Stimulated activated memory B cell treated with anti-CD40 and anti-IgM and Interleukin-4, amounts not matched to agents 10 μg/mL and 1 μg/mL and 100 μg/mL, for 72 hours (primary cell): ENCODE data around the gene SMIM14.
"Not testable (repeated sequence)": the region's sequence is repeated elsewhere in the genome, so short reads cannot be mapped to it uniquely, and the experiment has no call there.

ENCODE experiments used
- ATAC-seq: fragments of 150-1000 bp; cut with Tn5 transposase; 2 replicates; pipeline ENCODE4 v1.10.0; 2021
- H3K27ac Mint-ChIP-seq: one replicate; pipeline ENCODE4 v1.8.0; 2022; ENCODE audit warnings: mild to moderate bottlenecking, mixed read lengths
- H3K27me3 Mint-ChIP-seq: one replicate; pipeline ENCODE4 v1.8.0; 2022; ENCODE audit warnings: mixed read lengths
- H3K36me3 Mint-ChIP-seq: one replicate; pipeline ENCODE4 v1.8.0; 2022; ENCODE audit warnings: mixed read lengths
- H3K4me1 Mint-ChIP-seq: one replicate; pipeline ENCODE4 v1.8.0; 2022; ENCODE audit warnings: mixed read lengths
- H3K4me3 Mint-ChIP-seq: one replicate; pipeline ENCODE4 v1.8.0; 2022; ENCODE audit warnings: mild to moderate bottlenecking, moderate library complexity, mixed read lengths
- H3K9me3 Mint-ChIP-seq: one replicate; pipeline ENCODE4 v1.8.0; 2022; ENCODE audit warnings: mixed read lengths

The SMIM14 gene

DNA sequence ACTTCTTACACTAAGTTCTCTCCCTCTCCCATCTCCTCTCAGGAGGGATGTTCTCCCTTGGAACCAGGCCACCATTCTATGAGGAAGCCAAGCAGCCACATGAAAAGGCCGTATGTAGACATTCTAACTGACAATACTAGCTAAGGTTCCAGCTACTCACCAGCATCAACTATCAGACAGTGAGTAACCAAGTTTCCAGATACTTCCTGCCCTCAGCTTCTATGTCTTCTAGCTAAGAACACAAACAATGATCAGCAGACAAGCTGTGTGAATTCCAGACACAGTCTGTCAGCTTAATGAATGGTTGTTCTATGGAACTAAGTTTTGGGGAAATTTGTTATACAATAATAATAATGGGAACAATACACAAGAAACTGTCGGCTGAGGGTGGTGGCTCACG is 50.8 kb downstream of the SMIM14 start:
- Mint-ChIP-seq H3K36me3 (peaks cover 21% of the 10 kb centered on the region), H3K4me1 (peaks cover 16% of the 10 kb centered on the region), H3K27me3 (no peaks in the 10 kb centered on the region), H3K4me3 (no peak overlapping the region), H3K9me3 (peaks cover 5% of the 10 kb centered on the region), H3K27ac (no peak overlapping the region)
- ATAC-seq: no peak

DNA sequence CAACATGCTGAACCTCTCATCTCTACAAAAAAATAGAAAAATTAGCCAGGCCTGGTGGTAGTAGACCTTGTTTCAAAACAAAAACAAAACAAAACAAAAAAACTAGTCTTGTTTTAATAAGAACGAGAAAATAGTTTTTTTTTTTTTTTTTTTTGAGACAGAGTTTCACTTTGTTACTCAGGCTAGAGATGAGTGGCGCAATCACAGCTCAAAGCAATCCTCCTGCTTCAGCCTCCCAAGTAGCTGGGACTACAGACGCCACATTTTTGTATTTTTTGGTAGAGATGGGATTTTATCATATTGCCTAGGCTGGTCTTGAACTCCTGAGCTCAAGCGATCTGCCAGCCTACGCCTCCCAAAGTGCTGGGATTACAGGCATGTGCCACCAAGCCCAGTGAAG is 63.7 kb downstream of the SMIM14 start:
- Mint-ChIP-seq H3K9me3 (no peaks in the 10 kb centered on the region), H3K4me3 (no peak overlapping the region), H3K27me3 (no peaks in the 10 kb centered on the region), H3K27ac (peak overlapping the region; percentile 24), H3K36me3 (peaks cover 11% of the 10 kb centered on the region), H3K4me1 (peaks cover 18% of the 10 kb centered on the region)
- no peak for ATAC-seq

DNA sequence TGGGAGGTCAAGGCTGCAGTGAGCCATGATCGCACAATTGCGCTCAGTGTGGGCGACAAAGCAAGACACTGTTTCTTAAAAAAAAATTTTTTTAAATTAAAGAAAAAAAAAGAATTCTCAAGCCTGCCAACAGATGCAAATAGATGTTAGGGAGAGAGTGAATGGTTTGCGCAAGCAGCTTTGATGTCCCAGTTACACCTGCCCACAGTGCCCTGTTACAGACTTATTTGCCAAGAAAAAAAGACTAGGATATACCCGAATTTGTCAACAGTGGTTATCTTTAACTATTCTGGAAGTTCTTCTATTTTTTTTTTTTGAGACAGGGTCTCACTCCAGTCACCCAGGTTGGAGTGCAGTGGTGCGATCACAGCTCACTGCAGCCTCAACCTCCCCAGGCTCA is 67.2 kb downstream of the SMIM14 start:
- H3K4me1 Mint-ChIP-seq: peaks cover 29% of the 10 kb centered on the region
- H3K27me3 Mint-ChIP-seq: no peaks in the 10 kb centered on the region
- H3K9me3 Mint-ChIP-seq: no peaks in the 10 kb centered on the region
- H3K27ac Mint-ChIP-seq: no peak overlapping the region
- H3K36me3 Mint-ChIP-seq: peaks cover under 1% of the 10 kb centered on the region
- ATAC-seq: no peak
- H3K4me3 Mint-ChIP-seq: no peak overlapping the region

DNA sequence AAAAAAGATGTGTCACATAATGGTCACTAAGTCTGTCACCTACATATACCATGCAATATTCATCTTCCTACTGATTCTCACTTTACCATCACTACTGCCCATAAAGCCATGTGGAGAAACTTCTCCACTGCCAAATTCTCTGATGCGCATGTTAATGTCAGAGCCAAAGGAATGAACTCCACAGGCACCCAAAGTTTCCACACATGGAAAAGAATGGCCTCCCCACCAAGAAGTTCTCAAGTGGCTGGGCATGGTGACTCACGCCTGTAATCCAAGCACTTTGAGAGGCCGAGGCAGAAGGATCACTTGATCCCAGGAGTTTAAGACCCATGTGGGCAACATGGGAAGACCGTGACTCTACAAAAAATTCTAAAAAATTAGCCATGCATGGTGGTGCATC is 67.6 kb downstream of the SMIM14 start:
- Mint-ChIP-seq H3K27ac (no peak overlapping the region), H3K4me3 (no peak overlapping the region)

DNA sequence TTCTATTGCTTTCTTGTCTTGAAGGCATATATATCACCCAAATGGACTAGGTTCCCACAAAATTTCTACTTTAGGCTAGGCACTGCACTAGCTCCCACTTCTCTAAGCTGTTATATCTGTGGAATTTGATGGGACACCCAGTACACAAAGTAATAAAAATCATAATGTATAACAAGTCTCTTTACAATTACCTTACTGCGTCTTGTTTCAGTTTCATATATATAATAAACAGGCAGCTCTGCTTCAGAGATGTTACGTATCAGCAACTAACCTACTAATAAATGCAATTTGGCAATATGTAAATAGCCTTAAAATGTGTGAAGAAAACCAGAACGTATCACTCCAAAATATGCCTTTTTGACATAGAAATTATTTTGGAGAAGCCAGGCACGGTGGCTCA is 69.5 kb downstream of the SMIM14 start:
- H3K4me3 Mint-ChIP-seq: peak overlapping the region; percentile 78
- no peaks in the 10 kb centered on the region for H3K27me3 Mint-ChIP-seq
- peaks cover 35% of the 10 kb centered on the region for H3K4me1 Mint-ChIP-seq
- peaks cover 5% of the 10 kb centered on the region for H3K9me3 Mint-ChIP-seq
- H3K36me3 Mint-ChIP-seq: peaks cover 20% of the 10 kb centered on the region
- no peak for ATAC-seq
- H3K27ac Mint-ChIP-seq: peak overlapping the region; percentile 79

More for the DNA sequence above, 67.6 kb downstream of the SMIM14 start:
- no peak for ATAC-seq
- Mint-ChIP-seq H3K4me1 (peaks cover 29% of the 10 kb centered on the region), H3K9me3 (peaks cover 3% of the 10 kb centered on the region), H3K27me3 (no peaks in the 10 kb centered on the region), H3K36me3 (peaks cover 5% of the 10 kb centered on the region)

DNA sequence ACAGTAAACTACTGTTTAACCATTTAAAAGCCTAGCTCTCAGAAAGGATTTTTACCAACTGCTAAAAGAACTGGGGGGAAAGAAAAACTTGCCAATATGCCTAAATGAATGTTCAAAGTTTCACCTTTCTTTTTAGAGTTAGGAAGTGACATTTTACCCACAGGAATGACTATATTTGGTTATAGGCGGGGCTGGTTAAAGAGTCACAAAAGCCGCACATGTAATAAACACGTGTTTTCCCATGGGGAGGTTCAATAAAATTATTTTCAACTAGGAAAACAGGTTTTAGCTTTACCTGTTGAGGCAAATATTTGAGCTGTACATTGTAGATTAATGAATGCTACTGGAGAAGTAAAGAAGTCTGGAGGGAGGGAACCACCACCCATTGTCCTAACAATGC is 69.9 kb downstream of the SMIM14 start:
- peak overlapping the region; percentile 79 for H3K27ac Mint-ChIP-seq
- H3K4me1 Mint-ChIP-seq: peaks cover 36% of the 10 kb centered on the region
- peaks cover 5% of the 10 kb centered on the region for H3K9me3 Mint-ChIP-seq
- no peaks in the 10 kb centered on the region for H3K27me3 Mint-ChIP-seq
- ATAC-seq: peak; percentile 66
- peak overlapping the region; percentile 78 for H3K4me3 Mint-ChIP-seq
- H3K36me3 Mint-ChIP-seq: peaks cover 23% of the 10 kb centered on the region

DNA sequence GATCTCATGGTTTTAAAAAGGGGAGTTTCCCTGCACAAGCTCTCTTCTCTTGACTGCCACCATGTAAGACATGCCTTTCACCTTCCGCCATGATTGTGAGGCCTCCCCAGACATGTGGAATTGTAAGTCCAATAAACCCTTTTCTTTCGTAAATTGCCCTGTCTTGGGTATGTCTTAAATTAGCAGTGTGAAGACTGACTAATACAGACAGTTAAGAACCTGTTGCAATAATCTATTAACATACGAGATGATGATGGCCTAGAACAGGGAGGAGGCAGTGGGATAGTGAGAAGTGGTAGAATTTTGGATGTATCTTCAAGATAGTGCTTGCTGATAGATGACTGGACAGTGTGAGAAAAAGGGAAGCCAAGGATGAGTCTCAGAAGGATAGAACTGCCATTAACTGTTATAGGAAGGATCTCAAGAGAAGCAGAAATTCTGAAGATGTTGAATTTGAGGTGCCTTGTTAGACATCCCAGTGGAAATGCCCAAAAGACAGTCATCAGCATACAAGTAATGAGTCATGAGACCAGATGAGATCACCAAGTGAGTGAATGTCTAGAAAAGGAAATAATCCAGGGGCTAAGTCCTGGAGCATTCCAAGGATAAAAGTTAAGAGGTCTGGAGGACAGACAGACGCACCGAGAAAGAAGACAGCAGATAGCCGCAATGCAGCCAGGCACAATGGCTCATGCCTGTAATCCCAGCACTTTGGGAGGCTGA is 72.6 kb downstream of the SMIM14 start:
- H3K27ac Mint-ChIP-seq: no peak overlapping the region
- H3K27me3 Mint-ChIP-seq: no peaks in the 10 kb centered on the region
- ATAC-seq: no peak
- peaks cover 5% of the 10 kb centered on the region for H3K9me3 Mint-ChIP-seq
- peaks cover 35% of the 10 kb centered on the region for H3K4me1 Mint-ChIP-seq
- H3K36me3 Mint-ChIP-seq: peaks cover 34% of the 10 kb centered on the region
- H3K4me3 Mint-ChIP-seq: no peak overlapping the region

DNA sequence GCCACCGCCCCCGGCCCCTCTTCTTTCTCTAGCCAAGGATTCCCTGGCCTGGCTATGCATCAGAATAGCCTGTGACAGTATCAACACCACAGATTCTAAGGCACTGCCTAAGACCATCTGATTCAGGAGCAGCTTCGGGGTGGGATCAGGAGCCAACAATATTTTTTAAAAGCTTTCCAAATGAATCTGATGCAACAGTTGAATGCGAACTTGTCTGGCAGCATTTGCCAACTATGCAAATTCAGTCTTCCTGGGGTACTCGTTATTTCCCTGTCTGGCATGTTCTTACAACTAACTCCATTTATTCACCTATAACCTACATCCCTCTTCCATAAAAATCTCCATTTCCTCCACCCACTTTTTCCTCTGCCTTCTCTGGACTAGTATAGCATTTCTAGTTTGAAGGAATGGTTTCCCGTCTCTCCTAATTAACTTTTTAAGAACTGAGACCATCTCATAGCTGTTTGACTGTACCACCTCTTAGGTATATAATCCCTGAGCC is 75.3 kb downstream of the SMIM14 start:
- Mint-ChIP-seq H3K9me3 (peaks cover 5% of the 10 kb centered on the region), H3K4me3 (no peak overlapping the region), H3K36me3 (peaks cover 43% of the 10 kb centered on the region), H3K27me3 (no peaks in the 10 kb centered on the region), H3K27ac (peak overlapping the region; percentile 59), H3K4me1 (peaks cover 26% of the 10 kb centered on the region)
- no peak for ATAC-seq

DNA sequence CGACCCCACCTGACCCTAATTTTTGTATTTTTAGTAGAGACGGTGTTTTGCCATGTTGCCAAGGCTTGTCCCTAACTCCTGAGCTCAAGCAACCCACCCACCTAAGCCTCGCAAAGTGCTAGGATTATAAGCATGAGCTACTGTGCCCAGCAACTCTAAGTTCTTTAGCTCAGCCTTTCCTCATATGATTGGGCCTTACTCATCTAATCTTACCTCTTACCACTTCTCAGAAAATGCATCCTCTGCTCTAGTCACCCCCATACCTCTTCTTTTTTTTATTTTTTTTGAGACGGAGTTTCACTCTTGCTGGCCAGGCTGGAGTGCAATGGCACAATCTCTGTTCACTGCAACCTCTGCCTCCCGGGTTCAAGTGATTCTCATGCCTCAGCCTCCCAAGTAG is 75.9 kb downstream of the SMIM14 start:
- Mint-ChIP-seq H3K9me3 (peaks cover 5% of the 10 kb centered on the region), H3K4me3 (no peak overlapping the region), H3K4me1 (peaks cover 21% of the 10 kb centered on the region), H3K27ac (peak overlapping the region; percentile 59), H3K27me3 (no peaks in the 10 kb centered on the region), H3K36me3 (peaks cover 43% of the 10 kb centered on the region)
- no peak for ATAC-seq

DNA sequence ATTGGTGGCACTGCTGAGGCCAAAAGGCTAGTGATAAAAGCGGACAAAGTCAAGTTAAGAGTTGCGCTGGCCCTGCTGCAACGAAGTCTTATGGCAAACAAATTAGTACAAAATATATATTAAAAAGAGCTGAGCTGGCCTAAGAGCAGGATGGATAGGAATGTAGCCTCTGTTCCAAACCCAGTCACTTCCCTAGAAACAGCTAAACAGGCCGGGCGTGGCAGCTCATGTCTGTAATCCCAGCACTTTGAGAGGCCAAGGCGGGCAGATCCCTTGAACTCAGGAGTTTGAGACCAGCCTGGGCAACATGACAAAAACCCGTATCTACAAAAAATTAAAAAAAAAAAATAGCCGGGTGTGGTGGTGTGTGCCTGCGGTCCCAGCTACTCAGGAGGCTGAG is 79.0 kb downstream of the SMIM14 start:
- Mint-ChIP-seq H3K27ac (no peak overlapping the region), H3K4me1 (peaks cover 18% of the 10 kb centered on the region), H3K27me3 (no peaks in the 10 kb centered on the region), H3K36me3 (peaks cover 34% of the 10 kb centered on the region), H3K9me3 (no peaks in the 10 kb centered on the region), H3K4me3 (no peak overlapping the region)
- ATAC-seq: no peak

DNA sequence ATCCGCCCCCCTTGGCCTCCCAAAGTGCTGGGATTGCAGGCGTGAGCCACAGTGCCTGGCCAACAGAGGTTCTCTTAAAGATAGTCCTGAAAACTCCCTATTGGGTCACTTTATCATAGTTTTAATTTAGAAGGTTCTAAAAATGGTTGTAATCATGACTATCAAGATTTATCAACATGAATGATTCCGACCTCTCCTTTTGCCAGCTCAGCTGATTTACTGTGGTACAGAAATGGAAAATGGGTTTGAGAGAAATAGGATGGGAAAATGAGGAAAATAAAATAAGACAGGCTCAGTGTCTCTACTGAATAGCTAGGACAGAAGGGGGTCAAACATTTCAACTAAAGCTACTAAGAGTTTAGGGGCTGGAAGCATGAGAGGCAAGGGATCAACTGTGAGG is 83.2 kb downstream of the SMIM14 start:
- Mint-ChIP-seq H3K9me3 (no peaks in the 10 kb centered on the region), H3K4me1 (peaks cover 3% of the 10 kb centered on the region), H3K27me3 (no peaks in the 10 kb centered on the region), H3K27ac (peak overlapping the region; percentile 30), H3K36me3 (peaks cover 16% of the 10 kb centered on the region), H3K4me3 (no peak overlapping the region)
- no peak for ATAC-seq

DNA sequence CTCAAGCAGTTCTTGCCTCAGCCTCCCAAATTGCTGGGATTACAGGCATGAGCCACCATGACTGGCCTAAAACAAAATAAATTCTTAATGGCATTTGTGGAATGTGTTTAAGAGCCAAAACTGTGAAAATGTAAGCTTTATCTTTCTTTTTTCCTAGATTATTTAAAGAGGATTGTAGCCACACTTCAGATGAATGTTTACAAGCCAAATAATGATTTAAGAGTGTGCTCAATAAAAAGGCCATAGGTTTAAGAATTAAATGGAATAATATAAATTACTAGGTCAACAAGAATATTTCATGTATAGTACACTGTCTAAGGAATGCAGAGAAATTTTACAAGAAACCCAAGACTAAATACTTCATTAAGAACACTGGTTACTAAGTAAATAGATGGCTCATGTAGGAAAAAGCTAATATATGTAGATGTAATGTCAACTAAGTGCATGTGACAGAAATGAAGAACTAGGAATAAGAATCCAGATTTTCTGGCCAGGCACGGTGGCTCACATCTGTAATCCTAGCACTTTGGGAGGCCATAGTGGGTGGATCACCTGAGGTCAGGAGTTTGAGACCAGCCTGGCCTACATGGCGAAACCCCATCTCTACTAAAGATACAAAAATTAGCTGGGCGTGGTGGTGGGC is 90.1 kb downstream of the SMIM14 start:
- Mint-ChIP-seq H3K27me3 (no peaks in the 10 kb centered on the region), H3K9me3 (no peaks in the 10 kb centered on the region), H3K4me1 (no peaks in the 10 kb centered on the region)

DNA sequence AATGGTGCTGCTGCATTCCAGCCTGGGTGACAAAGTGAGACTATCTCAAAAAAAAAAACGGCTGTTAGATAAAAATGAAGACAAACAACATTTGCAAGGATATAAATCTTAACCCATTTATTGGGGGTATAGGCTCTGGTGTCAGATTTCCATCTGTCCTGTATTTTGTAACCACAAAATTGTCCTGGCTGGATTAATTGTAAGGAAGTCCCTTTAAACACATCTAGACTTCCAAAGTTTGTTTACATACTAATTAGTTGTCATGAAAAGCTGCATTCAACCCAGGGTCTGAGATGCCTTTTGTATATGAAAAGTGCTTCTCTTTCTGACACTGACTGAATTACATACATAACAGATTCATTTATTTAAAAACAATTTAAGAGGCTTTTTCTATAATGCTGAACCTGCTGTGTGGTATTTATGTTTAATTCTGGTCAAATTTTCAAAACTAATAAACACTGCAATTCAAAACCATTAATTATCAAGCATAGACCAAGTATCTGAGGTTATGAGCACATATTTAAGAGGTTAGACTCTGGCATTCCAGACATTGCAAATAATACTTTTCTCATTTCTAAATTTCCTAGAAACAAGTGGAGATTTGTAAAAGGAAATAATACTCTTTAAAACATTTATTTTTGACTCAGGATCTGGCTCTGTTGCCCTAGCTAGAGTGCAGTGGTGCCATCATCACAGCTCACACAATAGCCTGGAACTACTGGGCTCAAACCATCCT is 93.9 kb downstream of the SMIM14 start:
- peaks cover 7% of the 10 kb centered on the region for H3K36me3 Mint-ChIP-seq
- no peaks in the 10 kb centered on the region for H3K4me1 Mint-ChIP-seq
- no peak overlapping the region for H3K27ac Mint-ChIP-seq
- no peak for ATAC-seq
- no peaks in the 10 kb centered on the region for H3K27me3 Mint-ChIP-seq
- H3K4me3 Mint-ChIP-seq: no peak overlapping the region
- H3K9me3 Mint-ChIP-seq: no peaks in the 10 kb centered on the region

More for the DNA sequence above, 90.1 kb downstream of the SMIM14 start:
- ATAC-seq: no peak
- Mint-ChIP-seq H3K4me3 (no peak overlapping the region), H3K36me3 (peaks cover 5% of the 10 kb centered on the region), H3K27ac (no peak overlapping the region)

DNA sequence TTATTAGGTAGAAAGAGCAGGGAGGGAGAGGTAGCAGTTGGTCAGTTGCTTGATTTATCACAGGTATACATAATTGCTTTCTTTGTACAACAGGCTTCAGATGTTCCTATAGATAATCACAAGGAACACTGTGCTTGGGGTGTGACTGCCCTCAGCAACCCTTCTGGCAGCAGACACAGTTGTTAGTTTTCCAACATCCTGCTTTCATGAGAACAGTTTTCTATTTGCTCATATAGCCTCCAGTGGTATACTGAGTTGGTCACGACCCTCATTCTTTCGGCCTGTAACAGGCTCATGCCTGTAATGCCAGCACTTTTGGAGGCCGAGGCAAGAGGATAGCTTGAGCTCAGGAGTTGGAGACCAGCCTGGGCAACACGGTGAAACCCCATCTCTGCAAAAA is 94.6 kb downstream of the SMIM14 start:
- H3K27ac Mint-ChIP-seq, H3K4me1 Mint-ChIP-seq, H3K36me3 Mint-ChIP-seq, H3K27me3 Mint-ChIP-seq, H3K4me3 Mint-ChIP-seq, ATAC-seq, H3K9me3 Mint-ChIP-seq: not testable (repeated sequence)

DNA sequence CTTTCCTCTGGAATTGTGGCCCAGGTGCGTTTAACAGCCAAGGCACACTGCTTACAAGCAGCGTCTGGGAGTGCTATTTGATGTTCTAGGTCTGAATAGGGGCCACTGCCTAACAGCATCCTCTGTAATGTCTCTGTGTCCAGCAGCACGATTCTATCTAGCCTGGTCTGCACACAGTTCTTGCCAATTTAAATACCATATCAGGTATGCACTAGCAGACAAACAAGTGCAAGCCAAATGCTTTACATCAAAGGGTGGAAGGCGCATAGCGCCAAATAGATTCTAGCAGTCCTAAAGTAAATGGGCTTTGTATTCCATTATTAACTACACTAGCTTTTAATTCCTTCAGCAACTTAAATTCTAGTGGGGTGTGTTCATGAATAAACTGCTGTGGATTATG is 95.6 kb downstream of the SMIM14 start:
- ATAC-seq: no peak
- no peaks in the 10 kb centered on the region for H3K27me3 Mint-ChIP-seq
- no peaks in the 10 kb centered on the region for H3K4me1 Mint-ChIP-seq
- H3K36me3 Mint-ChIP-seq: peaks cover 7% of the 10 kb centered on the region
- H3K27ac Mint-ChIP-seq: no peak overlapping the region
- no peaks in the 10 kb centered on the region for H3K9me3 Mint-ChIP-seq
- H3K4me3 Mint-ChIP-seq: no peak overlapping the region
